ENCODE results near the gene URM1.

- TF ChIP-seq CTCF (IDR thresholded peaks at IDR 0.05; ENCODE audit: insufficient read depth, low read length), result no peak
- TF ChIP-seq REST (IDR thresholded peaks at IDR 0.05; ENCODE audit: insufficient replicate concordance, low read depth), result no peak
- TF ChIP-seq POLR2AphosphoS5 (IDR thresholded peaks at IDR 0.05; ENCODE audit: low read depth), result no peak
- TF ChIP-seq SPI1 (IDR thresholded peaks at IDR 0.05; ENCODE audit: borderline replicate concordance, low read depth), result no peak
- TF ChIP-seq GABPA (IDR thresholded peaks at IDR 0.05; ENCODE audit: low read depth), result no peak
These were observed 28.7 kb downstream of the URM1 start for GRCh38 chr9:128399861-128400260.

All from HL-60 (cell line).